NB4 (cell line): Measurements from ENCODE around the gene ARL13B.

Experiments
- DNase-seq: peaks from one replicate; pipeline ENCODE4 v3.0.0; 2010; ENCODE audit warnings: low read depth
- H3K4me3 ChIP-seq: one replicate; pipeline ENCODE4 v1.5.1; 2011; ENCODE audit warnings: mild to moderate bottlenecking, low read depth, low read length, moderate library complexity
- CTCF ChIP-seq: IDR thresholded peaks from one replicate; pipeline ENCODE4 v1.5.1; 2012; ENCODE audit warnings: low read depth, low read length
- MAX ChIP-seq: IDR thresholded peaks from 2 replicates; pipeline ENCODE4 v1.6.1; 2011; ENCODE audit warnings: low read depth, low read length
- MYC ChIP-seq: IDR thresholded peaks from 2 replicates; pipeline ENCODE4 v1.6.1; 2011; ENCODE audit warnings: low read depth, low read length
- POLR2A ChIP-seq: IDR thresholded peaks from 2 replicates; pipeline ENCODE4 v1.6.1; 2011; ENCODE audit warnings: mild to moderate bottlenecking; ENCODE audit not compliant: insufficient read length; ENCODE audit errors: extremely low read depth

ARL13B gene

DNA sequence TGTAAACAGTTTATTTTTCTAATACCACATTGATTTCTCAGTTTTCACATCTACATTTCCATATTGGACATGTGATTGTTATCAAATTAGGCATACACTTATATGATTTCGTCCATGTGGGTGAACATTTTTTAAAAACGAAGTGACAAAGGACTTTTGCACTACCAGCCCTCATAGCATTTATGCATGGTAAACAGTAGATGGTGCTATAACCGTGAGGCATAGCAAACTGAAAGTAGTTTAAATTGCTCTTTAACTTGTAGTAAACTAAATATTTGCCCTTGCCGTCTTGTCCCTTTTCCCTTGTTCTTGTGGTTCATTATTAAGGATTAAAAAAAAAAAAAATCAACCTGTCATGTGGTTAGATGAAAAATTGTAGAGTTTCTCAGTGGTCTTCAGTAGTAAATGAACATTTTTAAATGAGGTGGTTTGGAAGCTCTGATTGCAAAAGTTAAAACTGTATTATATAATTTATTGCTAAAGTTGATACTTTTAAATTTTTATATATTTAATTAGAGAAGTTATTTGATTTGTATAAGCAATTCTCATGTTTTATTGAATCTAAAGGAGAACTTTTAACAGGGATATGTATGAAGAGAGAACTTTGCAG is 24.5 kb downstream of the ARL13B start:
- DNase-seq: peak; percentile 69
- H3K4me3 ChIP-seq: no peak overlapping the region

GRCh38 chr3:94008253-94008652 is 28.3 kb downstream of the ARL13B start:
- TF ChIP-seq CTCF (no peak), MYC (no peak), MAX (no peak), POLR2A (no peak)
- no peak overlapping the region for H3K4me3 ChIP-seq
- DNase-seq: no peak

More for the DNA sequence above, 24.5 kb downstream of the ARL13B start:
- no peak for TF ChIP-seq MYC
- no peak for TF ChIP-seq POLR2A
- TF ChIP-seq CTCF: peak; percentile 63
- TF ChIP-seq MAX: 0 out of 2 replicates have a peak, but pooled peaks have one; percentile 4

DNA sequence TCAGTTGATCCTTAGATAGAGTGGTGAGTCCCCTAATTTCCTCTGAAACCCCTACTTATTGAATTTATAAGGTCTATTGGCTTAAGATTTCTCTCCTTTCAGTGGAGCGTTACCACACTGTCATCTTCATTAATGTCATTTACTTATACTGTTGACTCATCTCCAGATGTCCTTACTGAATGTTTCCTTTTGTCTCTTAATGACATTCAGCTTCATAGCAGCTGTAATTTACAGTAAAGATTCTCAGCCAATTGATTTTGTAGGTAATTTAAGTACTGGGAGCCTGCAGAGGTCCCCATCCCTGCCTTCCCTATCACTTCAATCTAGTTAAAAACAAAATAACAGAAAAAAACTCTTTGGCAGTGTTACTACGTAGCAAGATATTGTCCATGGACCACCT is 29.7 kb downstream of the ARL13B start:
- no peak overlapping the region for H3K4me3 ChIP-seq
- TF ChIP-seq CTCF (no peak), MAX (no peak), MYC (no peak), POLR2A (no peak)
- no peak for DNase-seq

DNA sequence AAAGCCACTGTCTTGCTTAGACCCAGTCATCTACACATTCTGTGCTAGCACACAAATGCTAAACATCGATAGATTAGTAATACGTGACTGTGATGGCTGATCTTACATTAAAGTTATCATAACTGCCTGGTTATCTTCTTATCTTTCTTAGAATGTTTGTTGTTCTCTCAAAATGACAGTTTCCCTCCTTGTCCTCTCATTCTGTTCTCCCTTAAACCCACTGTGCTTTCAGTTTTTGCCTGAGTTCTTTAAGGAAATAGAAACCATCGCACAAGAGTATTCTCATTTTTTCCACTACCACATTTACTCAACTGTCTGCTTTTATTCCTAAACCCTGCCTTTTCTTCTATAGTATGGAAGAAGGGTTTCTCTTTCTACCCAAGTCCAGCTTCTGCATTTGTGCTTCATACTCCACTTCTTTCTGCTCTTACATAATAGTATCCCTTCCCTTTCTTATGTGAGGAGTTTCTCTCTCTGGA is 31.3 kb downstream of the ARL13B start:
- no peak for DNase-seq
- no peak overlapping the region for H3K4me3 ChIP-seq
- TF ChIP-seq MYC (no peak), POLR2A (no peak), CTCF (no peak), MAX (no peak)

GRCh38 chr3:94012185-94012584 is 32.2 kb downstream of the ARL13B start:
- no peak overlapping the region for H3K4me3 ChIP-seq
- no peak for DNase-seq
- TF ChIP-seq MAX (no peak), CTCF (no peak), POLR2A (no peak), MYC (no peak)
